NCI-H1417 (cell line): ENCODE measurements around the gene UTS2R.
"Not testable (repeated sequence)": the region's sequence is repeated elsewhere in the genome, so short reads cannot be mapped to it uniquely, and the experiment has no call there.

ENCODE experiments used
- DNase-seq, 3 experiments: peaks; one replicate each; lab custom pipeline; 2025; lab: John Stamatoyannopoulos, UW

The UTS2R gene

GRCh38 chr17:82408938-82409318 lies 37.4 kb downstream of the UTS2R start:
- no peak for DNase-seq

- DNase-seq: no peak
Measured at GRCh38 chr17:82410014-82410716, 38.6 kb downstream of the UTS2R start.

GRCh38 chr17:82411396-82412053 lies 40.0 kb downstream of the UTS2R start:
- no peak for DNase-seq

GRCh38 chr17:82412081-82412480 lies 40.5 kb downstream of the UTS2R start:
- DNase-seq: not testable (repeated sequence)

- peak in 1 of 3 experiments; percentile 8 for DNase-seq
Measured at GRCh38 chr17:82412535-82413520, 41.3 kb downstream of the UTS2R start.

- peak; percentile 15 to 62 (median 54) for DNase-seq
Measured at GRCh38 chr17:82414548-82415281, 43.1 kb downstream of the UTS2R start.

GRCh38 chr17:82415336-82415735 lies 43.8 kb downstream of the UTS2R start:
- no peak for DNase-seq

- no peak for DNase-seq
Measured at GRCh38 chr17:82415786-82416185, 44.2 kb downstream of the UTS2R start.

- DNase-seq: no peak
Measured at GRCh38 chr17:82416264-82416663, 44.7 kb downstream of the UTS2R start.

- DNase-seq: no peak
Measured at GRCh38 chr17:82416771-82417170, 45.2 kb downstream of the UTS2R start.

GRCh38 chr17:82418001-82418986 lies 46.7 kb downstream of the UTS2R start, which contains the start of the genes HEXD and OGFOD3:
TSS of gene HEXD (plus strand) at chr17:82418347. CDS start at chr17:82419800, 1,453 bp downstream.
TSS of gene OGFOD3 (minus strand) at chr17:82418586. CDS start at chr17:82418485, 101 bp downstream.
- peak; percentile 89 to 93 (median 91) for DNase-seq

- DNase-seq: no peak
Measured at GRCh38 chr17:82419540-82419939, 48.0 kb downstream of the UTS2R start.

- peak; percentile 4 to 10 (median 7) for DNase-seq
Measured at GRCh38 chr17:82424001-82424862, 52.7 kb downstream of the UTS2R start.

- no peak for DNase-seq
Measured at GRCh38 chr17:82424863-82425159, 53.2 kb downstream of the UTS2R start.
